ENCODE results near the gene ACSM4.
"Not testable (repeated sequence)": the region's sequence is repeated elsewhere in the genome, so short reads cannot be mapped to it uniquely, and the experiment has no call there.

Gene ACSM4

GRCh38 chr12:7337790-7338189 is 33.9 kb downstream of the ACSM4 start:
- not testable (repeated sequence) for DNase-seq (ENCODE audit: low read depth in 1 of 2, low spot score in 1 of 2)

GRCh38 chr12:7339675-7340074 is 35.8 kb downstream of the ACSM4 start:
- no peak for DNase-seq (ENCODE audit: low read depth in 1 of 2, low spot score in 1 of 2)

GRCh38 chr12:7344833-7345606 is 41.1 kb downstream of the ACSM4 start:
- DNase-seq (ENCODE audit: low read depth in 1 of 2, low spot score in 1 of 2): no peak

- no peak for DNase-seq (ENCODE audit: low read depth in 1 of 2, low spot score in 1 of 2)
Measured at GRCh38 chr12:7346551-7347225, 42.8 kb downstream of the ACSM4 start.

GRCh38 chr12:7349418-7349817 is 45.5 kb downstream of the ACSM4 start:
- no peak for DNase-seq (ENCODE audit: low read depth in 1 of 2, low spot score in 1 of 2)

GRCh38 chr12:7351177-7351576 is 47.3 kb downstream of the ACSM4 start:
- no peak for DNase-seq (ENCODE audit: low read depth in 1 of 2, low spot score in 1 of 2)

- DNase-seq (ENCODE audit: low read depth in 1 of 2, low spot score in 1 of 2): no peak
Measured at GRCh38 chr12:7352661-7353060, 48.8 kb downstream of the ACSM4 start.

GRCh38 chr12:7354529-7354928 is 50.7 kb downstream of the ACSM4 start:
- no peak for DNase-seq (ENCODE audit: low read depth in 1 of 2, low spot score in 1 of 2)

- no peak for DNase-seq (ENCODE audit: low read depth in 1 of 2, low spot score in 1 of 2)
Measured at GRCh38 chr12:7361265-7361664, 57.4 kb downstream of the ACSM4 start.

GRCh38 chr12:7362734-7363133 is 58.9 kb downstream of the ACSM4 start:
- DNase-seq (ENCODE audit: low read depth in 1 of 2, low spot score in 1 of 2): no peak

GRCh38 chr12:7369274-7369729 is 65.4 kb downstream of the ACSM4 start:
- DNase-seq (ENCODE audit: low read depth in 1 of 2, low spot score in 1 of 2): no peak

GRCh38 chr12:7373226-7373625 is 69.4 kb downstream of the ACSM4 start:
- no peak for DNase-seq (ENCODE audit: low read depth in 1 of 2, low spot score in 1 of 2)

- no peak for DNase-seq (ENCODE audit: low read depth in 1 of 2, low spot score in 1 of 2)
Measured at GRCh38 chr12:7374423-7375144, 70.7 kb downstream of the ACSM4 start.

GRCh38 chr12:7375145-7375543 is 71.3 kb downstream of the ACSM4 start:
- DNase-seq (ENCODE audit: low read depth in 1 of 2, low spot score in 1 of 2): no peak

- DNase-seq (ENCODE audit: low read depth in 1 of 2, low spot score in 1 of 2): no peak
Measured at GRCh38 chr12:7376196-7376595, 72.3 kb downstream of the ACSM4 start.

Measured in activated T-helper 1 cell treated with anti-CD3 and anti-CD28 coated beads, Interleukin-2, amount 50 U/mL, for 16 hours (primary cell).